Mesothelial cell of epicardium (in vitro differentiated cells): ENCODE measurements around the gene HEXIM2. TPM values are rescaled to one million over a fixed set of nuclear protein-coding genes. Genes with fewer than 3 reads are reported as not detected.

Experiments
- DNase-seq, 2 experiments: peaks; one replicate each; pipeline ENCODE4 v3.0.0; 2021; ENCODE audit warnings: low spot score in 2 of 2; ENCODE audit not compliant: unreplicated experiment in 2 of 2
- H3K27ac Mint-ChIP-seq: 2 replicates; pipeline ENCODE4 v1.8.0; 2021; ENCODE audit warnings: mixed read lengths
- H3K27me3 Mint-ChIP-seq: 2 replicates; pipeline ENCODE4 v1.8.0; 2021; ENCODE audit warnings: low read depth, mixed read lengths
- H3K36me3 Mint-ChIP-seq: 2 replicates; pipeline ENCODE4 v1.8.0; 2021; ENCODE audit warnings: mixed read lengths
- H3K4me1 Mint-ChIP-seq: 2 replicates; pipeline ENCODE4 v1.8.0; 2021; ENCODE audit warnings: mixed read lengths
- H3K4me3 Mint-ChIP-seq: 2 replicates; pipeline ENCODE4 v1.8.0; 2021; ENCODE audit warnings: mild to moderate bottlenecking, moderate library complexity, mixed read lengths
- H3K9me3 Mint-ChIP-seq: 2 replicates; pipeline ENCODE4 v1.8.0; 2021; ENCODE audit warnings: mixed read lengths
- total RNA-seq: library from RNA; stranded (reverse); gene quantifications from 3 replicates; pipeline ENCODE4 v1.2.1, GENCODE V29; 2021
- TF ChIP-seq, protein P1 (sequence below): fragments of 200-600 bp; sonication (generic); IDR thresholded peaks from one replicate; pipeline ENCODE4 v1.5.0; 2021; ENCODE audit warnings: antibody characterized with exemption; ENCODE audit not compliant: unreplicated experiment

HEXIM2 gene
- total RNA-seq, 1 donor from 2014 or later = 6.5 TPM

DNA sequence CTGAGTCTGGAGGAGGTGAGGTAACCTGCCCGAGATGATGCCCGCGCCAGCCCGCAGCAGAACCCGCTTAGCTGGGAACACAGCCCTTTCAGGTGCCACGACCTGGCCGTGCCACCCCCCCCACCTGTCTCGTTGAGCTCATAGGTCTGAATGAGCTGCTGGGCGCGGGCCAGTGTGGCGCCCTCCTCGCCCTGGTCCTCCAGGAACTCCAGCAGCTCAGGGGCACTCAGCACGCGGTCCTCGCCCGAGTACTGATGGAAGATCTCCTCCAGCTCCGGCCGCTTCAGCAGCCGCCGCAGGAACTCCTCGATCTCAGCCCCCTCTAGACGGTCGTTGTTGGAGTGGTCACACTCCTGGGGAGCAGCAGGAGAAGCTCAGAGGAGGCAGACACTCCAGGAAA, 43.0 kb upstream of the HEXIM2 start:
- H3K4me3 Mint-ChIP-seq = no peak overlapping the region
- H3K36me3 Mint-ChIP-seq = peaks cover 12% of the 10 kb centered on the region
- TF ChIP-seq, protein P1, sequence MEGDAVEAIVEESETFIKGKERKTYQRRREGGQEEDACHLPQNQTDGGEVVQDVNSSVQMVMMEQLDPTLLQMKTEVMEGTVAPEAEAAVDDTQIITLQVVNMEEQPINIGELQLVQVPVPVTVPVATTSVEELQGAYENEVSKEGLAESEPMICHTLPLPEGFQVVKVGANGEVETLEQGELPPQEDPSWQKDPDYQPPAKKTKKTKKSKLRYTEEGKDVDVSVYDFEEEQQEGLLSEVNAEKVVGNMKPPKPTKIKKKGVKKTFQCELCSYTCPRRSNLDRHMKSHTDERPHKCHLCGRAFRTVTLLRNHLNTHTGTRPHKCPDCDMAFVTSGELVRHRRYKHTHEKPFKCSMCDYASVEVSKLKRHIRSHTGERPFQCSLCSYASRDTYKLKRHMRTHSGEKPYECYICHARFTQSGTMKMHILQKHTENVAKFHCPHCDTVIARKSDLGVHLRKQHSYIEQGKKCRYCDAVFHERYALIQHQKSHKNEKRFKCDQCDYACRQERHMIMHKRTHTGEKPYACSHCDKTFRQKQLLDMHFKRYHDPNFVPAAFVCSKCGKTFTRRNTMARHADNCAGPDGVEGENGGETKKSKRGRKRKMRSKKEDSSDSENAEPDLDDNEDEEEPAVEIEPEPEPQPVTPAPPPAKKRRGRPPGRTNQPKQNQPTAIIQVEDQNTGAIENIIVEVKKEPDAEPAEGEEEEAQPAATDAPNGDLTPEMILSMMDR = no peak
- no peak overlapping the region for H3K27ac Mint-ChIP-seq
- H3K4me1 Mint-ChIP-seq = peaks cover 2% of the 10 kb centered on the region
- no peaks in the 10 kb centered on the region for H3K27me3 Mint-ChIP-seq
- DNase-seq = no peak
- no peaks in the 10 kb centered on the region for H3K9me3 Mint-ChIP-seq

DNA sequence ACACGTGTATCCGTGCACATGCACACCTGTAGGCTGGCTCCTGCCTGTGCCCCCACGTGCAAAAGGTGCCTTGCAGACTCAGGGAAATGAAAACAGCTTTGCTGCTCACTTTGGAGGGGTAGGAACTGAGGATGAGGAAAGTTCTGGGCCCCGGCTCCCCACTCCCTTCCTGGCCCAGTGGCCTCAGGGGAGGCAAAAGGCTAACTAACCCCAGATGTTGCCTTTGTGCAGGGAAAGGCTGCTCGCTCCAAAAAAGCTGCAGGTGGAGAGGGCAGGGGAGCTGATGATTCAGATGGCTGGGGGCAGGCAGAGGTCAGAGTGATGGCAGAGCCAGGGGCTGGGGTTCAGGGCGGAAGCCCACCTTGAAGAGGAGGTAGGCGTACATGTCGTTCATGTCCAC, 41.7 kb upstream of the HEXIM2 start:
- Mint-ChIP-seq H3K4me3 (no peak overlapping the region), H3K27me3 (no peaks in the 10 kb centered on the region), H3K9me3 (no peaks in the 10 kb centered on the region), H3K4me1 (peaks cover 4% of the 10 kb centered on the region), H3K27ac (no peak overlapping the region), H3K36me3 (peaks cover 12% of the 10 kb centered on the region)
- DNase-seq = no peak
- TF ChIP-seq, protein P1 = no peak

DNA sequence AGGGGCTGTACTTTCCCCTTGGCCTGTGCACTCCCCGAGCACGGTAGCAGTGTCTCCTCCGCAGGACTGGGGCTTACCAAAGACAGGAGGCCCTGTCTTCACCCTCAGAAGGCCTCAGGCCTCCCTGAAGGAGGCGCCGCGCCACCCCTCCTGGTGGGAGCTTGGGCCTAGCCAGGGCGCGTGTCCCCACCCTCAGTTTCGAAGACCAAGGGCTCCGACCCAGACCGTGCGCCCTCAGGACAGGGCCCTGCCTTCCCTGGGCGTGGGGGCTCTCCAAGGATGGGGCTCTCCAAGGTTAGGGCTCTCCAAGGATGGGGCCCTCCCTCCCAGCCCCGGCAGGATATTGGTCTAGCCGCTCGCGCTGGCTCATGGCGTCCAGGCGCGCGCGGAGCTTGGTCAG, 41.1 kb upstream of the HEXIM2 start:
- no peaks in the 10 kb centered on the region for H3K27me3 Mint-ChIP-seq
- H3K9me3 Mint-ChIP-seq = no peaks in the 10 kb centered on the region
- TF ChIP-seq, protein P1 = no peak
- H3K4me3 Mint-ChIP-seq = no peak overlapping the region
- no peak overlapping the region for H3K27ac Mint-ChIP-seq
- H3K36me3 Mint-ChIP-seq = peaks cover 12% of the 10 kb centered on the region
- H3K4me1 Mint-ChIP-seq = peaks cover 4% of the 10 kb centered on the region
- no peak for DNase-seq

DNA sequence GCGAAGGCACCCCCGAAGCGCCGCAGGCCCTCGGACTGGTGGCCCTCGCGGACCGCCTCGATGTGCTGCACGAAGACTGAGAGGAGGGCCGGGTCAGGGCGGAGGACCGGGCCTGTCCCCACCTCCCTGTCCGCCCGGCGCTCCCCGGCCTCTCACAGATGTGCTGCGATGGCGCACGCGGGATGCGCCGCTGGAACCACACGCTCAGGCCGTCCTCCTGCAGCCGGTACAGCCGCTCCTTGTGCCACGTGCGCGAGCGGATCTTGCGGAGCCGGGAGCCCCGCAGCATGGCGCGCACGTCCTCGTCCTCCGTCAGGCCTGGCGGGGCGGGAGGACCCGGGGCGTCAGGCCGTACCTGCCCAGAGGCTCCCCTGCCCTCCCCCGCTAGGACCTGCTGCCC, 40.6 kb upstream of the HEXIM2 start:
- Mint-ChIP-seq H3K27ac (no peak overlapping the region), H3K9me3 (no peaks in the 10 kb centered on the region), H3K27me3 (no peaks in the 10 kb centered on the region), H3K36me3 (peaks cover 7% of the 10 kb centered on the region), H3K4me1 (peaks cover 3% of the 10 kb centered on the region), H3K4me3 (no peak overlapping the region)
- TF ChIP-seq, protein P1 = no peak
- no peak for DNase-seq

DNA sequence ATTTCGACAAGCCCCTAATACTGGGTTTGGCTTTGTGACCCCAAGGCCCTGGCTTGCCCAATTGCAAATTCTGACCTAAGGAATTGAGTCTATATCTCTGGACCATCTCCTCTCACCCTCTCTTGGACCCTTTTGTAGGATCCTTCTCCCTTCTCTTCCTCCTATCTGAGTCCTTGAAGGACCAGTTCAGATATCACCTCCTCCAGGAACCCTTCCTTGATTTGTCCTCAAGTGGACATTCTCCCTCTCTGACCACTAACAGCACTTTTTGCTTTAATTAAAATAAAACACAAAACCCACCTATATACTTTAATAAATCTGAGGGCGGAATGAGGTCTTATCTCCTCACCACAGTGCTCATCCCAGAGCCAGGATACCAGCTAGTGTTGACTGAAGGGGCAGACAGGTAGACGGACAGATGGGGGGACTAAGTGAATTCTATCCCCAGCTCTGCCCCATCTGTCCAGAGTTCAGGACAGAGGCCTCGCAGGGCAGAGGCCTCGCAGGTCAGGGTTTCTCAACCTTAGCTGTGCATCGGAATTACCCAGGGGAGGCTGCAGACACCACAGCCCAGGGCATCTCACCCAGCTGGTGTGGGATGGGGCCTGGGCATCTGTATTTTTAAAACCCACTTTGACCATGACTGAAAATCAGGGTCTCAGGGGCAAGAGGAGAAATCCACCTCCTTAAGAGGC, 38.5 kb upstream of the HEXIM2 start:
- no peaks in the 10 kb centered on the region for H3K27me3 Mint-ChIP-seq
- no peak overlapping the region for H3K27ac Mint-ChIP-seq
- no peaks in the 10 kb centered on the region for H3K9me3 Mint-ChIP-seq
- no peak overlapping the region for H3K4me3 Mint-ChIP-seq
- no peaks in the 10 kb centered on the region for H3K36me3 Mint-ChIP-seq
- TF ChIP-seq, protein P1 = no peak
- peaks cover 18% of the 10 kb centered on the region for H3K4me1 Mint-ChIP-seq
- DNase-seq = no peak
